Breast epithelium (tissue), 4 donors: Measurements from ENCODE around the gene GADD45G. TPM values are rescaled to one million over a fixed set of nuclear protein-coding genes. Genes with fewer than 3 reads are reported as not detected.

ENCODE experiments used
- DNase-seq, 2 donors: peaks; one replicate each; pipeline ENCODE4 v3.0.0-alpha.2; 2019; ENCODE audit warnings: low spot score in 2 of 2
- H3K27ac ChIP-seq, 2 donors: fragments of 200-600 bp; sonication (generic) in 1 of 2; one replicate each; pipeline ENCODE4 v1.5.1; 2016 to 2019; ENCODE audit warnings: mild to moderate bottlenecking in 1 of 2
- H3K27me3 ChIP-seq, 2 donors: fragments of 200-600 bp; sonication (generic) in 1 of 2; one replicate each; pipeline versions ENCODE4 v1.5.1 to v1.6.0; 2017 to 2019; ENCODE audit warnings: control low read depth in 1 of 2, mild to moderate bottlenecking in 1 of 2
- H3K36me3 ChIP-seq: fragments of 200-600 bp; one replicate; pipeline ENCODE4 v1.5.1; 2019
- H3K4me1 ChIP-seq, 2 donors: fragments of 200-600 bp; sonication (generic); one replicate each; pipeline ENCODE4 v1.5.1; 2016 to 2019; ENCODE audit warnings: control low read depth in 1 of 2
- H3K4me3 ChIP-seq, 3 donors: fragments of 200-600 bp; sonication (generic); 1 replicate in 2 of 3; 2 replicates in 1 of 3; pipeline ENCODE4 v1.5.1; 2016 to 2019; ENCODE audit warnings: mild to moderate bottlenecking in 3 of 3, moderate library complexity in 2 of 3
- H3K9me3 ChIP-seq, 2 donors: fragments of 200-600 bp; sonication (generic) in 1 of 2; one replicate each; pipeline ENCODE4 v1.5.1; 2016 to 2019; ENCODE audit warnings: control low read depth in 1 of 2
- POLR2A ChIP-seq: fragments of 450-650 bp; IDR thresholded peaks from one replicate; pipeline ENCODE4 v1.6.1; 2016; ENCODE audit warnings: antibody characterized with exemption, mild to moderate bottlenecking, moderate library complexity
- POLR2AphosphoS5 ChIP-seq, 3 donors: sonication (generic); formaldehyde crosslinking; IDR thresholded peaks; one replicate each; pipeline ENCODE4 v1.6.1; 2017; ENCODE audit warnings: antibody characterized with exemption in 3 of 3
- intact Hi-C: fragments of 100-400 bp; cut with DNase I; formaldehyde crosslinking; loops from one replicate; pipeline ENCODE4 v1.15.1; 2023; ENCODE audit warnings: low total_unique reads
- total RNA-seq, 3 donors: library from RNA; depleted of rRNA; stranded (reverse); fragments of >200 nt; gene quantifications; one replicate each; pipeline ENCODE4 v1.1.0, GENCODE V29; 2016
- TF ChIP-seq, protein P1 (sequence below), 3 donors: fragments of 450-650 bp; IDR thresholded peaks; one replicate each; pipeline ENCODE4 v1.5.1; 2016 to 2017; ENCODE audit warnings: antibody characterized with exemption in 3 of 3, mild to moderate bottlenecking in 3 of 3, moderate library complexity in 3 of 3

Gene GADD45G
- total RNA-seq, 3 donors from 2014 or later = 13.0 to 24.3 (median 15.8) TPM

DNA sequence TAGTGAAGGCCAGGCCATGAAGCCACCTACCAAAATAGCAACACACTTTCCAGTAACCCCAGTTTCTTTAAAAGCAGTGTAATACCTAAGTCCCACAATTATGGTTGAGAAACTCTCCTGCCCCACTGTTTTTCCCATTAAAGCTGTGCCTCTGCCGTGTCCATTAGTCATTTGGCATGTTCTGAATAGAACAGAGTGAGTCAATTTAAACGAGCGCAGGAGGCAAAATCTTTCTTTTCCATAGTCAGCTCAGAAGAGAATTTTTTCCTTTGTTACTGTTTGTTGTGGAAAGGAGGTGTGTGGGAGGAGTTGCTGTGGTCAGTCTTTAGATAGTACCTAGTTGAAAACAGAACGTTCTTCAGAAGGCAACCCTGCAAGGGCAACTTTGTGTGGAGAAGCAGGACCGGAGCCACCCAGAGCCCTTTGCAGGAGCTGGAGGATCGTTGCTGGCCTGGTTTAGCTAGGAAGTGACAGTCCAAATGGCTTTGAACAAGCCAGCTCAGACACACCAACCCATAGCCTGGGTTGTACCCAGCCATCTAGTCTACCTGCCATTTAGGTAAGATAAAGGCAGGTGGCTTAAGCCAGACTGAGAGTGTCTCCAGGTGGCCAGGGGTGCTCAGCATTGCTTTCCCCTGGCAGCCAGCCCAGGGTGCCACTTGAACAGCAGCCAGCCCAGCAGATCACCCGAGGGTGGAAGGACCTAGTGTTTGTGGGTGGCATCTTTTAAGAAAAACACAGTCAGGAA lies 30.4 kb downstream of the GADD45G start:
- H3K36me3 ChIP-seq = no peaks in the 10 kb centered on the region
- intact Hi-C loops = no loop called here
- H3K27ac ChIP-seq = peak overlapping the region in 1 of 2 donors; percentile 9
- H3K27me3 ChIP-seq = no peaks in the 10 kb centered on the region
- H3K9me3 ChIP-seq = no peaks in the 10 kb centered on the region
- H3K4me1 ChIP-seq = no peaks in the 10 kb centered on the region
- DNase-seq = peak in 1 of 2 donors; percentile 69
- H3K4me3 ChIP-seq = no peak overlapping the region
- no peak for TF ChIP-seq POLR2AphosphoS5 (IDR thresholded peaks at IDR 0.05)
- TF ChIP-seq POLR2A = no peak
- TF ChIP-seq, protein P1, sequence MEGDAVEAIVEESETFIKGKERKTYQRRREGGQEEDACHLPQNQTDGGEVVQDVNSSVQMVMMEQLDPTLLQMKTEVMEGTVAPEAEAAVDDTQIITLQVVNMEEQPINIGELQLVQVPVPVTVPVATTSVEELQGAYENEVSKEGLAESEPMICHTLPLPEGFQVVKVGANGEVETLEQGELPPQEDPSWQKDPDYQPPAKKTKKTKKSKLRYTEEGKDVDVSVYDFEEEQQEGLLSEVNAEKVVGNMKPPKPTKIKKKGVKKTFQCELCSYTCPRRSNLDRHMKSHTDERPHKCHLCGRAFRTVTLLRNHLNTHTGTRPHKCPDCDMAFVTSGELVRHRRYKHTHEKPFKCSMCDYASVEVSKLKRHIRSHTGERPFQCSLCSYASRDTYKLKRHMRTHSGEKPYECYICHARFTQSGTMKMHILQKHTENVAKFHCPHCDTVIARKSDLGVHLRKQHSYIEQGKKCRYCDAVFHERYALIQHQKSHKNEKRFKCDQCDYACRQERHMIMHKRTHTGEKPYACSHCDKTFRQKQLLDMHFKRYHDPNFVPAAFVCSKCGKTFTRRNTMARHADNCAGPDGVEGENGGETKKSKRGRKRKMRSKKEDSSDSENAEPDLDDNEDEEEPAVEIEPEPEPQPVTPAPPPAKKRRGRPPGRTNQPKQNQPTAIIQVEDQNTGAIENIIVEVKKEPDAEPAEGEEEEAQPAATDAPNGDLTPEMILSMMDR (IDR thresholded peaks at IDR 0.05) = no peak

DNA sequence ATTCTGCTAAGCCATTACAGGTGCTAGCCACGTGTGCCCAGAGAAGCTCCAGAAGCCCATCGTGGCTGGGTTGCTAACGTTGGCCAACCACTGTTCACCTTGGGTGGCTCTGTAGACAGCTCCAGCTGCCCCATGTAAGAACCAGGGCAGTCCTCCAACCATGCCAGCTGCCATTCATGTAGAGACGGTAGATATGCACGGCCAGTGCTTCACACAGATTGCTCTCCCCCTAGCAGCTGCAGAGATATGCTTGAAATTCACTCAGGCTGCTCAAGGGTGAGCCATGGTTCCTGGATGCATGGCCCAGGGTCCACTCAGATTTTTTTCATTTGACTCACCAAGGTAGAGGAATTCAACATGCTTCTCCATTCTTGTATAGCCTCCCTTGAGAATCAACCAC lies 31.0 kb downstream of the GADD45G start:
- no peaks in the 10 kb centered on the region for H3K9me3 ChIP-seq
- H3K4me1 ChIP-seq = no peaks in the 10 kb centered on the region
- H3K27ac ChIP-seq = no peak overlapping the region
- H3K4me3 ChIP-seq = no peak overlapping the region
- H3K27me3 ChIP-seq = no peaks in the 10 kb centered on the region
- DNase-seq = no peak
- TF ChIP-seq POLR2AphosphoS5 (IDR thresholded peaks at IDR 0.05) (no peak), POLR2A (no peak)
- TF ChIP-seq, protein P1 (IDR thresholded peaks at IDR 0.05) = no peak
- intact Hi-C loops = no loop called here
- H3K36me3 ChIP-seq = no peaks in the 10 kb centered on the region

DNA sequence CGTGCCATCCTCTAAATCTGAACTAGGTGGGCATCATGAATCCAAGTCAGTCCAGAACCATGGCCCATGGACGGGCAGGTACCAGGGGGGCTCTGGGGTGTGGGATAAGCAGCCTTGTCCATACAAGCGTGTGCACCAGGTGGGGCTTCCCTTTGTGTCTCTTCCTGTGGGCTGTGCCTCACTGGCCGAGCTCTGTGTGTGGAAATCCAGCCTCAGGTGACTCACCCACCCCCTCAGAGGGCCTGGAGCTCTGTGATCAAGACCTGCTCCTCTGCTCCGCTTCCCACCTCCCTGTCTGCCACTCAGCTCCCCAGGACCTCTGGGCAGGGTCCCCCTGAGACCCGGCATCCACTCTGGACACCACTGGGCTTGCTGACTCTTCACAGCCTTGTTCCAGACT lies 33.0 kb downstream of the GADD45G start:
- H3K36me3 ChIP-seq = no peaks in the 10 kb centered on the region
- H3K27me3 ChIP-seq = no peaks in the 10 kb centered on the region
- no peaks in the 10 kb centered on the region for H3K9me3 ChIP-seq
- intact Hi-C loops = no loop called here
- H3K4me1 ChIP-seq = no peaks in the 10 kb centered on the region
- TF ChIP-seq POLR2A (no peak), POLR2AphosphoS5 (IDR thresholded peaks at IDR 0.05) (no peak)
- no peak overlapping the region for H3K4me3 ChIP-seq
- no peak for DNase-seq
- no peak overlapping the region for H3K27ac ChIP-seq

DNA sequence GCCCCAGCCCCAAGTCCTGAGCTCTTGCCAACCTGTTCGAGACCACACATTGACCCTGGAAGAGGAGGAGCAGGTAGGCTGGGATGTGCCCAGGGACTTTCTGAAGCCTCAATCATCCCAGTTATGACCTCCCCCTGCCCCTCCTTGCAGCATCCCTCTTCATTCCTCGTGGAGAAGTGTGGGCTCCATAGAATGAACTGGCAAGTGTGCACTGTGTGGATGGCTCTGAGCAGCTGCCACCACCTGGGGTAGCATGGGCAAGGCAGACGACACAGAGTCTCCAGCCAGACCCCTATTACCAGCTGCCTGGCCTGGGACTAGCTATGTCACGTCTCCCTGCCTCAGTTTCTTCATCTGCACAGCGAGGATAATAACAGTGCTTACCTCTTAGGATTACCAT lies 33.5 kb downstream of the GADD45G start:
- no peaks in the 10 kb centered on the region for H3K36me3 ChIP-seq
- intact Hi-C loops = no loop called here
- H3K27me3 ChIP-seq = no peaks in the 10 kb centered on the region
- no peak for TF ChIP-seq POLR2A
- no peak for TF ChIP-seq POLR2AphosphoS5 (IDR thresholded peaks at IDR 0.05)
- TF ChIP-seq, protein P1 (IDR thresholded peaks at IDR 0.05) = no peak
- no peak overlapping the region for H3K27ac ChIP-seq
- no peak overlapping the region for H3K4me3 ChIP-seq
- H3K4me1 ChIP-seq = no peaks in the 10 kb centered on the region
- DNase-seq = no peak
- H3K9me3 ChIP-seq = no peaks in the 10 kb centered on the region

DNA sequence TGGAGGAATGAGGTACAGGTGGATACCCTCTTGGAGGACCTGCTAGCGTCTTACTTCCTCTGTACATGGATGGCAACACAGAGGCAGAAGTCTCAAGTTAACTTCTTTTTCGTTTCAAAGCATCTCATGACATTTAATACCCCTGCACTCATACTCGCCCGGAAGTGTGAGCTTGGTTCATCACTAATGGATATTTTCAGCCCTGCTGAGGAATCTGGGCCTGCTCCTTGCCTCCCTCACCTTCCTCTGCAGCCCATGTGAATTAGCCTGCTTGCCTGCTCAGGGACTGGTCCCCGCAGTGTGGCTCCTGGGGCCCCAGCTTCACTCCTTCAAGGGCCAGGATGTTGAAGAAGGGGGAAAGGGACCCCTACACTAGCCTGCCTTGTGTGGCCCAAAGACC lies 34.1 kb downstream of the GADD45G start:
- no peaks in the 10 kb centered on the region for H3K4me1 ChIP-seq
- no peaks in the 10 kb centered on the region for H3K27me3 ChIP-seq
- H3K9me3 ChIP-seq = no peaks in the 10 kb centered on the region
- no peak for DNase-seq
- TF ChIP-seq POLR2A (no peak), POLR2AphosphoS5 (IDR thresholded peaks at IDR 0.05) (no peak)
- TF ChIP-seq, protein P1 (IDR thresholded peaks at IDR 0.05) = no peak
- H3K27ac ChIP-seq = peak overlapping the region in 1 of 2 donors; percentile 36
- no peak overlapping the region for H3K4me3 ChIP-seq
- intact Hi-C loops = no loop called here
- no peaks in the 10 kb centered on the region for H3K36me3 ChIP-seq
